ENCODE measurements around the gene FRMPD3. TPM values are rescaled to one million over a fixed set of nuclear protein-coding genes. Genes with fewer than 3 reads are reported as not detected.

FRMPD3 gene
- total RNA-seq, 1 donor from 2014 or later = 0.04 TPM

DNA sequence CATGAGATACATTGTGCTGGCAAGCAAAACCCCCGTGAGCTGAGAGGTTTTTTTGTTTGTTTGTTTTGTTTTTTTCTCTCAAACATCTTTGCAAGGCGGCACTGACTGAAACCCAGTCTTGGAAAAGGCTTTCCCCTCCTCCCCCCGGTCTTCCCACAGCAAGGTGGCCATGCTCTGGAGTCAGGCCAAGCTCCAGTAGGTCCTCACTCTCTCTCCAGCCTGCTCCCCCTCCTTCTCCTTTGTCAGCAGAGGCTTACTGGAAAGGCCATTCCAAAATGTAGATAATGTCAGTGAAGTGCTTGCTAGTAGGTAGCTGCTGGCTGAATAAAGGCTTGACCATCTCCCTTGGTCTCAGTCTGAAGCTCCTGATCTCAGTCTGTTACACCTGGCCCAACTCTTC, 32.6 kb downstream of the FRMPD3 start:
- ATAC-seq = no peak

- ATAC-seq = peak; percentile 43
Observed at GRCh38 chrX:107484002-107484726, 34.7 kb downstream of the FRMPD3 start.

DNA sequence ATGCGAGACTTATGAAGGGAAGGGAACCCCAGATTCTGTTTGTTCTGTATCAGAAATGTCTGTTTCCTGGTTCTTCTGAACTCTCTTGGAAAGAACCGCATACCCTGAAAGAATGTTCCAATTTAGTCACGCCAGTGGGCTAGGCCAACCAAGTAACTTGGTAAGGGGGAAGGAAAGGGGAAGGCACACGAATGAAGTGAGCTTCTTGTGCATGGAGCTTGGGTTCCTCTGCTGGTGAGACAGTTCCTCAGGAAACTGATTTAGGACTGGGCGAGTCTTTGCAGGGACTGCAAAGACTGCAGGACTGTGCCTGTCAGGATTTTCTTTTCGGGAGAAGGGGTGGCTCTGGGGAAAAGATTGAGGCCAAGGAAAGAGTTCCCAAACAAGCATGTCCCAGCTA, 35.6 kb downstream of the FRMPD3 start:
- no peak for ATAC-seq

GRCh38 chrX:107493141-107493540, 43.7 kb downstream of the FRMPD3 start:
- peak; percentile 85 for ATAC-seq

GRCh38 chrX:107496786-107497185, 47.3 kb downstream of the FRMPD3 start:
- no peak for ATAC-seq

Other genes with a start within 250 kb of the FRMPD3 start
- 1.7 TPM for gene NUP62CL, start 243.2 kb upstream of the FRMPD3 start, total RNA-seq
- gene DNAAF6, start 243.0 kb upstream of the FRMPD3 start, total RNA-seq = not detected
- gene PRPS1, start 178.9 kb downstream of the FRMPD3 start, total RNA-seq = 14.6 TPM

All from esophagus mucosa (tissue), 1 donor.